ENCODE results near the gene ADH7.
"Not testable (repeated sequence)": the region's sequence is repeated elsewhere in the genome, so short reads cannot be mapped to it uniquely, and the experiment has no call there.

ADH7 gene

GRCh38 chr4:99447079-99447478 is 11.9 kb upstream of the ADH7 start:
- peaks cover 2% of the 10 kb centered on the region for H3K27me3 Mint-ChIP-seq
- peaks cover 7% of the 10 kb centered on the region for H3K36me3 Mint-ChIP-seq
- no peak overlapping the region for H3K4me3 Mint-ChIP-seq
- no peak overlapping the region for H3K27ac Mint-ChIP-seq
- peaks cover 16% of the 10 kb centered on the region for H3K9me3 Mint-ChIP-seq (ENCODE audit: low read depth)
- peaks cover 12% of the 10 kb centered on the region for H3K4me1 Mint-ChIP-seq (ENCODE audit: low read depth)

GRCh38 chr4:99438405-99438780 is 3.3 kb upstream of the ADH7 start:
- Mint-ChIP-seq H3K4me1 (ENCODE audit: low read depth) (no peaks in the 10 kb centered on the region), H3K4me3 (no peak overlapping the region), H3K27ac (no peak overlapping the region), H3K9me3 (ENCODE audit: low read depth) (no peaks in the 10 kb centered on the region), H3K27me3 (no peaks in the 10 kb centered on the region), H3K36me3 (no peaks in the 10 kb centered on the region)

GRCh38 chr4:99437723-99438404 is 2.7 kb upstream of the ADH7 start:
- no peak overlapping the region for H3K4me3 Mint-ChIP-seq
- no peaks in the 10 kb centered on the region for H3K27me3 Mint-ChIP-seq
- no peaks in the 10 kb centered on the region for H3K4me1 Mint-ChIP-seq (ENCODE audit: low read depth)
- H3K36me3 Mint-ChIP-seq = no peaks in the 10 kb centered on the region
- no peak overlapping the region for H3K27ac Mint-ChIP-seq
- no peaks in the 10 kb centered on the region for H3K9me3 Mint-ChIP-seq (ENCODE audit: low read depth)

GRCh38 chr4:99436976-99437722 is 2.0 kb upstream of the ADH7 start:
- Mint-ChIP-seq H3K9me3 (ENCODE audit: low read depth) (no peaks in the 10 kb centered on the region), H3K4me3 (no peak overlapping the region), H3K36me3 (no peaks in the 10 kb centered on the region), H3K27me3 (no peaks in the 10 kb centered on the region), H3K4me1 (ENCODE audit: low read depth) (no peaks in the 10 kb centered on the region), H3K27ac (no peak overlapping the region)

- Mint-ChIP-seq H3K4me3 (no peak overlapping the region), H3K4me1 (ENCODE audit: low read depth) (no peaks in the 10 kb centered on the region), H3K27me3 (no peaks in the 10 kb centered on the region), H3K27ac (no peak overlapping the region), H3K36me3 (no peaks in the 10 kb centered on the region), H3K9me3 (ENCODE audit: low read depth) (no peaks in the 10 kb centered on the region)
These were observed 1.3 kb upstream of the ADH7 start for GRCh38 chr4:99436462-99436861.

GRCh38 chr4:99430106-99430505 is 5.0 kb downstream of the ADH7 start:
- H3K27ac Mint-ChIP-seq = no peak overlapping the region
- no peaks in the 10 kb centered on the region for H3K27me3 Mint-ChIP-seq
- H3K36me3 Mint-ChIP-seq = no peaks in the 10 kb centered on the region
- no peaks in the 10 kb centered on the region for H3K9me3 Mint-ChIP-seq (ENCODE audit: low read depth)
- no peaks in the 10 kb centered on the region for H3K4me1 Mint-ChIP-seq (ENCODE audit: low read depth)
- H3K4me3 Mint-ChIP-seq = no peak overlapping the region

- Mint-ChIP-seq H3K36me3 (peaks cover 2% of the 10 kb centered on the region), H3K27me3 (peaks cover 9% of the 10 kb centered on the region), H3K27ac (no peak overlapping the region), H3K9me3 (ENCODE audit: low read depth) (no peaks in the 10 kb centered on the region), H3K4me1 (ENCODE audit: low read depth) (no peaks in the 10 kb centered on the region), H3K4me3 (no peak overlapping the region)
These were observed 18.0 kb downstream of the ADH7 start for GRCh38 chr4:99417125-99417524.

- H3K27me3 Mint-ChIP-seq; H3K27ac Mint-ChIP-seq; H3K4me3 Mint-ChIP-seq; H3K9me3 Mint-ChIP-seq (ENCODE audit: low read depth); H3K4me1 Mint-ChIP-seq (ENCODE audit: low read depth); H3K36me3 Mint-ChIP-seq: not testable (repeated sequence)
These were observed 19.4 kb downstream of the ADH7 start for GRCh38 chr4:99415762-99416161.

- not testable (repeated sequence) for H3K4me3 Mint-ChIP-seq; H3K27me3 Mint-ChIP-seq; H3K36me3 Mint-ChIP-seq; H3K4me1 Mint-ChIP-seq (ENCODE audit: low read depth); H3K9me3 Mint-ChIP-seq (ENCODE audit: low read depth); H3K27ac Mint-ChIP-seq
These were observed 20.2 kb downstream of the ADH7 start for GRCh38 chr4:99414902-99415301.

- no peaks in the 10 kb centered on the region for H3K4me1 Mint-ChIP-seq (ENCODE audit: low read depth)
- H3K36me3 Mint-ChIP-seq = no peaks in the 10 kb centered on the region
- no peak overlapping the region for H3K27ac Mint-ChIP-seq
- H3K27me3 Mint-ChIP-seq = peaks cover 3% of the 10 kb centered on the region
- H3K4me3 Mint-ChIP-seq = no peak overlapping the region
- no peaks in the 10 kb centered on the region for H3K9me3 Mint-ChIP-seq (ENCODE audit: low read depth)
These were observed 20.7 kb downstream of the ADH7 start for GRCh38 chr4:99414401-99414800.

- no peaks in the 10 kb centered on the region for H3K36me3 Mint-ChIP-seq
- no peak overlapping the region for H3K27ac Mint-ChIP-seq
- no peaks in the 10 kb centered on the region for H3K9me3 Mint-ChIP-seq (ENCODE audit: low read depth)
- no peaks in the 10 kb centered on the region for H3K27me3 Mint-ChIP-seq
- no peaks in the 10 kb centered on the region for H3K4me1 Mint-ChIP-seq (ENCODE audit: low read depth)
- no peak overlapping the region for H3K4me3 Mint-ChIP-seq
These were observed 22.0 kb downstream of the ADH7 start for GRCh38 chr4:99413140-99413539.

GRCh38 chr4:99411041-99411440 is 24.1 kb downstream of the ADH7 start:
- H3K27ac Mint-ChIP-seq = no peak overlapping the region
- H3K27me3 Mint-ChIP-seq = no peaks in the 10 kb centered on the region
- no peaks in the 10 kb centered on the region for H3K36me3 Mint-ChIP-seq
- no peaks in the 10 kb centered on the region for H3K9me3 Mint-ChIP-seq (ENCODE audit: low read depth)
- H3K4me3 Mint-ChIP-seq = no peak overlapping the region
- no peaks in the 10 kb centered on the region for H3K4me1 Mint-ChIP-seq (ENCODE audit: low read depth)

- Mint-ChIP-seq H3K27ac (no peak overlapping the region), H3K9me3 (ENCODE audit: low read depth) (no peaks in the 10 kb centered on the region), H3K27me3 (no peaks in the 10 kb centered on the region), H3K36me3 (no peaks in the 10 kb centered on the region), H3K4me1 (ENCODE audit: low read depth) (no peaks in the 10 kb centered on the region), H3K4me3 (no peak overlapping the region)
These were observed 25.1 kb downstream of the ADH7 start for GRCh38 chr4:99410075-99410474.

GRCh38 chr4:99408346-99408745 is 26.8 kb downstream of the ADH7 start:
- Mint-ChIP-seq H3K36me3 (no peaks in the 10 kb centered on the region), H3K27ac (no peak overlapping the region), H3K4me1 (ENCODE audit: low read depth) (no peaks in the 10 kb centered on the region), H3K9me3 (ENCODE audit: low read depth) (no peaks in the 10 kb centered on the region), H3K4me3 (no peak overlapping the region), H3K27me3 (no peaks in the 10 kb centered on the region)

GRCh38 chr4:99405433-99406115 is 29.6 kb downstream of the ADH7 start:
- Mint-ChIP-seq H3K27me3 (no peaks in the 10 kb centered on the region), H3K36me3 (no peaks in the 10 kb centered on the region), H3K4me1 (ENCODE audit: low read depth) (no peaks in the 10 kb centered on the region), H3K9me3 (ENCODE audit: low read depth) (no peaks in the 10 kb centered on the region), H3K27ac (no peak overlapping the region), H3K4me3 (no peak overlapping the region)
